Glutamatergic neuron (in vitro differentiated cells): ENCODE results near the gene ADCYAP1R1. TPM values are rescaled to one million over a fixed set of nuclear protein-coding genes. Genes with fewer than 3 reads are reported as not detected.

Experiments used
- DNase-seq: peaks from one replicate; pipeline ENCODE4 v3.0.0; 2022
- H3K27ac Mint-ChIP-seq: one replicate; pipeline ENCODE4 v1.8.0; 2020; ENCODE audit warnings: mild to moderate bottlenecking, mixed read lengths, inconsistent platforms; ENCODE audit not compliant: unreplicated experiment
- H3K27me3 Mint-ChIP-seq: one replicate; pipeline ENCODE4 v1.8.0; 2020; ENCODE audit warnings: mild to moderate bottlenecking, moderate library complexity, mixed read lengths, inconsistent platforms; ENCODE audit not compliant: unreplicated experiment
- H3K36me3 Mint-ChIP-seq: one replicate; pipeline ENCODE4 v1.8.0; 2020; ENCODE audit warnings: mild to moderate bottlenecking, mixed read lengths, inconsistent platforms; ENCODE audit not compliant: unreplicated experiment
- H3K4me1 Mint-ChIP-seq: one replicate; pipeline ENCODE4 v1.8.0; 2020; ENCODE audit warnings: mild to moderate bottlenecking, low read depth, mixed read lengths, inconsistent platforms; ENCODE audit not compliant: unreplicated experiment
- H3K4me3 Mint-ChIP-seq: one replicate; pipeline ENCODE4 v1.8.0; 2020; ENCODE audit warnings: mild to moderate bottlenecking, mixed read lengths, inconsistent platforms; ENCODE audit not compliant: unreplicated experiment
- H3K9me3 Mint-ChIP-seq: one replicate; pipeline ENCODE4 v1.8.0; 2020; ENCODE audit warnings: mild to moderate bottlenecking, moderate library complexity, mixed read lengths, inconsistent platforms; ENCODE audit not compliant: unreplicated experiment
- CTCF ChIP-seq: fragments of 200-600 bp; sonication (generic); IDR thresholded peaks from one replicate; pipeline ENCODE4 v1.5.0; 2021; ENCODE audit not compliant: partially characterized antibody, unreplicated experiment
- total RNA-seq: library from RNA; stranded (reverse); fragmentation: NEBNext Ultra II Directional; extraction: Animal tissue kit (Norgen Biotek cat#: 25700); gene quantifications from one replicate; pipeline ENCODE4 v1.2.1, GENCODE V29; 2021; ENCODE audit not compliant: unreplicated experiment

Gene ADCYAP1R1
- total RNA-seq, 1 donor from 2014 or later, result 0.71 TPM

GRCh38 chr7:31047313-31048146 is 4.6 kb upstream of the ADCYAP1R1 start:
- Mint-ChIP-seq H3K27me3 (peaks cover 8% of the 10 kb centered on the region), H3K36me3 (no peaks in the 10 kb centered on the region), H3K4me3 (no peak overlapping the region), H3K4me1 (peaks cover 7% of the 10 kb centered on the region), H3K27ac (no peak overlapping the region), H3K9me3 (peaks cover 8% of the 10 kb centered on the region)
- no peak for TF ChIP-seq CTCF
- DNase-seq, result no peak

- no peak overlapping the region for H3K27ac Mint-ChIP-seq
- no peak overlapping the region for H3K4me3 Mint-ChIP-seq
- H3K36me3 Mint-ChIP-seq, result no peaks in the 10 kb centered on the region
- DNase-seq, result no peak
- no peak for TF ChIP-seq CTCF
- H3K27me3 Mint-ChIP-seq, result peaks cover 14% of the 10 kb centered on the region
- H3K9me3 Mint-ChIP-seq, result peaks cover 6% of the 10 kb centered on the region
- peaks cover 4% of the 10 kb centered on the region for H3K4me1 Mint-ChIP-seq
Measured at GRCh38 chr7:31049005-31049765, 2.9 kb upstream of the ADCYAP1R1 start.

- H3K36me3 Mint-ChIP-seq, result no peaks in the 10 kb centered on the region
- no peak for TF ChIP-seq CTCF
- no peak overlapping the region for H3K27ac Mint-ChIP-seq
- peaks cover 4% of the 10 kb centered on the region for H3K4me1 Mint-ChIP-seq
- H3K27me3 Mint-ChIP-seq, result peaks cover 15% of the 10 kb centered on the region
- DNase-seq, result peak; percentile 48
- peak overlapping the region; percentile 61 for H3K4me3 Mint-ChIP-seq
- peaks cover 9% of the 10 kb centered on the region for H3K9me3 Mint-ChIP-seq
Measured at GRCh38 chr7:31052487-31052840, 356 bp downstream of the ADCYAP1R1 start.

- no peak overlapping the region for H3K27ac Mint-ChIP-seq
- H3K36me3 Mint-ChIP-seq, result no peaks in the 10 kb centered on the region
- H3K4me1 Mint-ChIP-seq, result peaks cover 4% of the 10 kb centered on the region
- peak overlapping the region; percentile 61 for H3K4me3 Mint-ChIP-seq
- DNase-seq, result no peak
- H3K27me3 Mint-ChIP-seq, result peaks cover 15% of the 10 kb centered on the region
- TF ChIP-seq CTCF, result no peak
- H3K9me3 Mint-ChIP-seq, result peaks cover 9% of the 10 kb centered on the region
Measured at GRCh38 chr7:31052841-31053601, 913 bp downstream of the ADCYAP1R1 start.
